GM19468 (cell line): Measurements from ENCODE around the gene SOCS2.

ENCODE experiments used
- ATAC-seq: cut with Tn5 transposase; IDR thresholded peaks from one replicate; pipeline ENCODE4 v1.9.1; 2021; ENCODE audit warnings: mild to moderate bottlenecking, moderate library complexity, moderate number of reproducible peaks; ENCODE audit not compliant: unreplicated experiment; ENCODE audit errors: extremely low read depth

Gene SOCS2

GRCh38 chr12:93591137-93591868 lies 18.8 kb downstream of the SOCS2 start:
- peak; percentile 82 for ATAC-seq

GRCh38 chr12:93592641-93593406 lies 20.3 kb downstream of the SOCS2 start:
- ATAC-seq, result no peak

GRCh38 chr12:93593843-93594242 lies 21.4 kb downstream of the SOCS2 start:
- no peak for ATAC-seq

- ATAC-seq, result no peak
These were observed 22.4 kb downstream of the SOCS2 start for GRCh38 chr12:93594766-93595311.

GRCh38 chr12:93595351-93595750 lies 22.9 kb downstream of the SOCS2 start:
- no peak for ATAC-seq

- no peak for ATAC-seq
These were observed 25.1 kb downstream of the SOCS2 start for GRCh38 chr12:93597608-93598007.

GRCh38 chr12:93599192-93599591 lies 26.7 kb downstream of the SOCS2 start:
- no peak for ATAC-seq

GRCh38 chr12:93601591-93601990 lies 29.1 kb downstream of the SOCS2 start:
- ATAC-seq, result no peak

- no peak for ATAC-seq
These were observed 30.6 kb downstream of the SOCS2 start for GRCh38 chr12:93602897-93603668.

GRCh38 chr12:93603762-93604161 lies 31.3 kb downstream of the SOCS2 start:
- no peak for ATAC-seq

- no peak for ATAC-seq
These were observed 35.8 kb downstream of the SOCS2 start for GRCh38 chr12:93608313-93608712.

- ATAC-seq, result no peak
These were observed 37.1 kb downstream of the SOCS2 start for GRCh38 chr12:93609281-93610192.

GRCh38 chr12:93612776-93613175 lies 40.3 kb downstream of the SOCS2 start:
- no peak for ATAC-seq

GRCh38 chr12:93614917-93615596 lies 42.6 kb downstream of the SOCS2 start:
- ATAC-seq, result no peak

- ATAC-seq, result no peak
These were observed 44.2 kb downstream of the SOCS2 start for GRCh38 chr12:93616584-93617101.

GRCh38 chr12:93618891-93619410 lies 46.5 kb downstream of the SOCS2 start:
- no peak for ATAC-seq

GRCh38 chr12:93621986-93622385 lies 49.5 kb downstream of the SOCS2 start:
- ATAC-seq, result no peak

- no peak for ATAC-seq
These were observed 50.0 kb downstream of the SOCS2 start for GRCh38 chr12:93622485-93622884.
